Measurements from ENCODE around the gene NUP93.

The NUP93 gene

GRCh38 chr16:56763291-56763916, 33.5 kb downstream of the NUP93 start:
- no peak for DNase-seq (ENCODE audit: low read depth)
- H3K4me3 ChIP-seq (ENCODE audit: low read depth, low read length) = no peak overlapping the region
- no peak for TF ChIP-seq CTCF (IDR thresholded peaks at IDR 0.05; ENCODE audit: control insufficient read depth, extremely low read depth, insufficient read depth)

GRCh38 chr16:56764835-56765234, 34.9 kb downstream of the NUP93 start:
- H3K4me3 ChIP-seq (ENCODE audit: low read depth, low read length) = no peak overlapping the region
- no peak for DNase-seq (ENCODE audit: low read depth)
- no peak for TF ChIP-seq CTCF (IDR thresholded peaks at IDR 0.05; ENCODE audit: control insufficient read depth, extremely low read depth, insufficient read depth)

- no peak for DNase-seq (ENCODE audit: low read depth)
- no peak for TF ChIP-seq CTCF (IDR thresholded peaks at IDR 0.05; ENCODE audit: control insufficient read depth, extremely low read depth, insufficient read depth)
- H3K4me3 ChIP-seq (ENCODE audit: low read depth, low read length) = no peak overlapping the region
Observed at GRCh38 chr16:56765949-56766348, 36.0 kb downstream of the NUP93 start.

- DNase-seq (ENCODE audit: low read depth) = no peak
- H3K4me3 ChIP-seq (ENCODE audit: low read depth, low read length) = no peak overlapping the region
- TF ChIP-seq CTCF (IDR thresholded peaks at IDR 0.05; ENCODE audit: control insufficient read depth, extremely low read depth, insufficient read depth) = no peak
Observed at GRCh38 chr16:56767024-56767423, 37.1 kb downstream of the NUP93 start.

- H3K4me3 ChIP-seq (ENCODE audit: low read depth, low read length) = peak overlapping the region; percentile 30
- TF ChIP-seq CTCF (IDR thresholded peaks at IDR 0.05; ENCODE audit: control insufficient read depth, extremely low read depth, insufficient read depth) = no peak
- no peak for DNase-seq (ENCODE audit: low read depth)
Observed at GRCh38 chr16:56769677-56770076, 39.7 kb downstream of the NUP93 start.

- no peak for TF ChIP-seq CTCF (IDR thresholded peaks at IDR 0.05; ENCODE audit: control insufficient read depth, extremely low read depth, insufficient read depth)
- no peak overlapping the region for H3K4me3 ChIP-seq (ENCODE audit: low read depth, low read length)
- DNase-seq (ENCODE audit: low read depth) = peak; percentile 66
Observed at GRCh38 chr16:56771558-56772279, 41.8 kb downstream of the NUP93 start.
